ENCODE measurements around the gene C7orf25.
"Not testable (repeated sequence)": the region's sequence is repeated elsewhere in the genome, so short reads cannot be mapped to it uniquely, and the experiment has no call there.

Gene C7orf25

DNA sequence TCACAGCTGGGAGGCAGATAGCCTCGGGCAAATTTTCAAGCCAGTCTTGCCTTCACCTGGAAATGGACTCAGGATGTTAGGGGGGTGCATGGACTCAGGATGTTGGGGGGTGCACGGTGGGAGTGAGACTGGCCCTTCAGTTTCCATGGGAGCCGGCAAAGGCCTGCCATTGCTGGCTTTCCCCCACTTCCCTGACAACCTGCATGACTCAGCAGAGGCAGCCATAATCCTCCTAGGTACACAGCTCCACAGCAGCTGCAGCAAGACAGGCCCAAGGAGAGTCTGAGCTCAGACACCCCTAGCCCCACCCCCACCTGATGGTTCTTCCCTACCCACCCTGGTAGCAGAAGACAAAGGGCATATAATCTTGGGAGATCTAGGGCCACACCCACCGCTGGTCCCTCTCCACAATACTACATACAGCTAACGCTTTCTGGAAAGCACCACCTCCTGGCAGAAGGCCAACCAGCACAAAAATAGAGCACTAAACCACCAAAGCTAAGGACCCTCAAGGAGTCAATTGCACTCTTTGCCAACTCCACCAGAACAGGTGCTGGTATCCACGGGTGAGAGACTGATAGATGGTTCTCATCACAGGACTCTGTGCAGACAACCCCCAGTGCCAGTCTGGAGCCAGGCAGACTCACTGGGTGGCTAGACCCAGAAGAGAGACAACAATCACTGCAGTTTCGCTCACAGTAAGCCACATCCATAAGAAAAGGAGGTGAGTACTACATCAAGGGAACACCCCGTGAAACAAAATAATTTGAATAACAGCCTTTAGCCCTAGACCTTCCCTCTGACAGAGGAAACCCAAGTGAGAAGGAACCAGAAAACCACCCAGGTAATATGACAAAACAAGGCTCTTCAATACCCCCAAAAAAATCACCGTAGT lies 18.3 kb downstream of the C7orf25 start:
- Histone ChIP-seq H3K9ac (ENCODE audit: low read length) (no peak overlapping the region), H3K36me3 (ENCODE audit: control insufficient read depth, insufficient read depth, low read length) (no peaks in the 10 kb centered on the region), H3K9me3 (ENCODE audit: control insufficient read depth, low read length) (no peaks in the 10 kb centered on the region), H3K27me3 (ENCODE audit: control insufficient read depth, insufficient read depth, low read length) (no peaks in the 10 kb centered on the region), H3K4me1 (ENCODE audit: control insufficient read depth, insufficient read depth, low read length) (no peaks in the 10 kb centered on the region), H3K4me3 (ENCODE audit: low read length) (no peak overlapping the region)

GRCh38 chr7:42886893-42887505 lies 24.9 kb downstream of the C7orf25 start:
- no peaks in the 10 kb centered on the region for H3K4me1 ChIP-seq (ENCODE audit: control insufficient read depth, insufficient read depth, low read length)
- H3K27me3 ChIP-seq (ENCODE audit: control insufficient read depth, insufficient read depth, low read length) = no peaks in the 10 kb centered on the region
- no peak overlapping the region for H3K9ac ChIP-seq (ENCODE audit: low read length)
- no peaks in the 10 kb centered on the region for H3K9me3 ChIP-seq (ENCODE audit: control insufficient read depth, low read length)
- no peak overlapping the region for H3K4me3 ChIP-seq (ENCODE audit: low read length)
- H3K36me3 ChIP-seq (ENCODE audit: control insufficient read depth, insufficient read depth, low read length) = no peaks in the 10 kb centered on the region

GRCh38 chr7:42886129-42886528 lies 25.7 kb downstream of the C7orf25 start:
- Histone ChIP-seq H3K36me3 (ENCODE audit: control insufficient read depth, insufficient read depth, low read length) (no peaks in the 10 kb centered on the region), H3K9ac (ENCODE audit: low read length) (no peak overlapping the region), H3K4me3 (ENCODE audit: low read length) (no peak overlapping the region), H3K27me3 (ENCODE audit: control insufficient read depth, insufficient read depth, low read length) (no peaks in the 10 kb centered on the region), H3K9me3 (ENCODE audit: control insufficient read depth, low read length) (no peaks in the 10 kb centered on the region), H3K4me1 (ENCODE audit: control insufficient read depth, insufficient read depth, low read length) (no peaks in the 10 kb centered on the region)

DNA sequence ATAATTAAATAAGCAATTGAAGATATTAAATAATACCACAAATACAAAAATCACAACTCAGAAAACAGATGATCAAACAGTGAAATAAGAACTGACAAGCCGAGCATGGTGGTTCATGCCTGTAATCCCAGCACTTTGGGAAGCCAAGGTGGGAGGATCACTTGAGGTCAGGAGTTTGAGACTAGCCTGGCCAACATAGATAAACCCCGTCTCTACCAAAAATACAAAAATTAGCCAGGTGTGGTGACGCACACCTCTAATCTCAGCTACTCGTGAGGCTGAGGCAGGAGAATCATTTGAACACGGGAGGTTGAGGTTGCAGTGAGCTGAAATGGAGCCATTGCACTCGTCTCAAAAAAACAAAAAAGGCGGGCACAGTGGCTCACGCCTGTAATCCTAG lies 26.7 kb downstream of the C7orf25 start:
- H3K4me1 ChIP-seq (ENCODE audit: control insufficient read depth, insufficient read depth, low read length); H3K36me3 ChIP-seq (ENCODE audit: control insufficient read depth, insufficient read depth, low read length); H3K4me3 ChIP-seq (ENCODE audit: low read length); H3K9ac ChIP-seq (ENCODE audit: low read length); H3K27me3 ChIP-seq (ENCODE audit: control insufficient read depth, insufficient read depth, low read length); H3K9me3 ChIP-seq (ENCODE audit: control insufficient read depth, low read length): not testable (repeated sequence)

GRCh38 chr7:42883950-42884349 lies 27.9 kb downstream of the C7orf25 start:
- Histone ChIP-seq H3K4me3 (ENCODE audit: low read length) (no peak overlapping the region), H3K9me3 (ENCODE audit: control insufficient read depth, low read length) (no peaks in the 10 kb centered on the region), H3K27me3 (ENCODE audit: control insufficient read depth, insufficient read depth, low read length) (no peaks in the 10 kb centered on the region), H3K4me1 (ENCODE audit: control insufficient read depth, insufficient read depth, low read length) (no peaks in the 10 kb centered on the region), H3K9ac (ENCODE audit: low read length) (no peak overlapping the region), H3K36me3 (ENCODE audit: control insufficient read depth, insufficient read depth, low read length) (no peaks in the 10 kb centered on the region)

- H3K27me3 ChIP-seq (ENCODE audit: control insufficient read depth, insufficient read depth, low read length) = no peaks in the 10 kb centered on the region
- H3K9ac ChIP-seq (ENCODE audit: low read length) = no peak overlapping the region
- H3K36me3 ChIP-seq (ENCODE audit: control insufficient read depth, insufficient read depth, low read length) = no peaks in the 10 kb centered on the region
- no peaks in the 10 kb centered on the region for H3K4me1 ChIP-seq (ENCODE audit: control insufficient read depth, insufficient read depth, low read length)
- H3K4me3 ChIP-seq (ENCODE audit: low read length) = no peak overlapping the region
- no peaks in the 10 kb centered on the region for H3K9me3 ChIP-seq (ENCODE audit: control insufficient read depth, low read length)
Observed at GRCh38 chr7:42880392-42880791, 31.5 kb downstream of the C7orf25 start.

DNA sequence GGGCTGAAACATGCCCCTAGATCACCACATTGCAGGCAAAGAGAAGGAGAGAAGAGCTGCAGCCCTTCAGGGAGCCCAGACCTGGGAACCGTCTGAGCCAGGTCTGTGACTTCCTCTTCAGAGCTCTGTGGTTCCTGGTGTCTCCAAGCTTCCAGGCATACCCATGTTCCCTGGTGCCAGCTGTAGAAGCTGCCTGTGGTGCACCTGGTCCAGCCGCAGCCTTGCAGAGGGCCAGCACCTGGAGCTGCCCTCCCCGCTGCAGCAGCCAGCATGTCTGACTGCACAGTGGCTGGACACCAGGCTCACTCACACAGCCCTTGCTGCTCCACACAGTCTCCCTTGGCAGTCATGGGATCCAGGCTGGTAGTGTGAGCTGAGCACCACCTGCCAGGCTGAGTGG lies 33.6 kb downstream of the C7orf25 start:
- H3K4me1 ChIP-seq (ENCODE audit: control insufficient read depth, insufficient read depth, low read length) = no peaks in the 10 kb centered on the region
- no peak overlapping the region for H3K9ac ChIP-seq (ENCODE audit: low read length)
- H3K36me3 ChIP-seq (ENCODE audit: control insufficient read depth, insufficient read depth, low read length) = no peaks in the 10 kb centered on the region
- no peaks in the 10 kb centered on the region for H3K9me3 ChIP-seq (ENCODE audit: control insufficient read depth, low read length)
- H3K27me3 ChIP-seq (ENCODE audit: control insufficient read depth, insufficient read depth, low read length) = no peaks in the 10 kb centered on the region
- H3K4me3 ChIP-seq (ENCODE audit: low read length) = no peak overlapping the region

- Histone ChIP-seq H3K36me3 (ENCODE audit: control insufficient read depth, insufficient read depth, low read length) (no peaks in the 10 kb centered on the region), H3K4me1 (ENCODE audit: control insufficient read depth, insufficient read depth, low read length) (no peaks in the 10 kb centered on the region), H3K4me3 (ENCODE audit: low read length) (no peak overlapping the region), H3K9me3 (ENCODE audit: control insufficient read depth, low read length) (no peaks in the 10 kb centered on the region), H3K27me3 (ENCODE audit: control insufficient read depth, insufficient read depth, low read length) (no peaks in the 10 kb centered on the region), H3K9ac (ENCODE audit: low read length) (no peak overlapping the region)
Observed at GRCh38 chr7:42877862-42878261, 34.0 kb downstream of the C7orf25 start.

DNA sequence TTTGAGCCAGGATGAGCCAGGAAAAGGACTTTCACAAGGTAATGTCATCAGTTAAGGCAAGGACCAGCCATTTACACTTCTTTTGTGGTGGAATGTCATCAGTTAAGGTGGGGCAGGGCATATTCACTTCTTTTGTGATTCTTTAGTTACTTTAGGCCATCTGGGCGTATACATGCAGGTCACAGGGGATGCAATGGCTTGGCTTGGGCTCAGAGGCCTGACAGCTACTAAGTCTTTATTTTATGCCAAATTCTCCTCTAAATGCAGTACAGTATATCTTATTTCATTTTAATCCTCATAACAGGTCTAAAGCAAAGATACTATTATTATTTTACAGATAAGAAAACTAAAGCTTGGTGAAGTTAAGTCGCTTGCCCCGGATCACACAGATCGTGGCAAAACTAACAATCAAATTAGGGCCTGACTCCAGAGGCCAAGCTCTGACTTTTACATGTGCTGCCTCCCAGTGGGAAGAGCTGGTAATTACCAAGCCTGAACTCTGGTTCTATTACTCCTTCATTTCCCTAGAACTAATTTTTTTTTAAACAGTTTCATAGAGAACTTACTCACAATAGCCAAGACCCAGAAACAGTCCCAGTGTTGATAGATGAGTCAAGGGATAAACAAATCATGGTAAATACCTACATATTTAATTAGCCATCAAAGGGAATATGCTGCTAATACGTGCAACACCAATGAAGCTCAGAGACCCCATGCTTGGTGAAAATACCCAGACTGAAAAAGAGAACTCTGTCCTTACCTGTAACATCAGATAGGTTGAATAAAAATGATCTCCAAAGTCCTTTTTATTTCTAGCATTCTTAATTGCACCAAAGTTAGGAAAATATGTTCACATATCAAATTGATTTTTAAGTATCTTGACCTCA lies 35.4 kb downstream of the C7orf25 start:
- no peaks in the 10 kb centered on the region for H3K36me3 ChIP-seq (ENCODE audit: control insufficient read depth, insufficient read depth, low read length)
- no peaks in the 10 kb centered on the region for H3K27me3 ChIP-seq (ENCODE audit: control insufficient read depth, insufficient read depth, low read length)
- H3K9me3 ChIP-seq (ENCODE audit: control insufficient read depth, low read length) = no peaks in the 10 kb centered on the region
- no peak overlapping the region for H3K9ac ChIP-seq (ENCODE audit: low read length)
- no peak overlapping the region for H3K4me3 ChIP-seq (ENCODE audit: low read length)
- H3K4me1 ChIP-seq (ENCODE audit: control insufficient read depth, insufficient read depth, low read length) = no peaks in the 10 kb centered on the region

GRCh38 chr7:42869131-42870020 lies 42.5 kb downstream of the C7orf25 start:
- Histone ChIP-seq H3K4me3 (ENCODE audit: low read length) (no peak overlapping the region), H3K9me3 (ENCODE audit: control insufficient read depth, low read length) (no peaks in the 10 kb centered on the region), H3K36me3 (ENCODE audit: control insufficient read depth, insufficient read depth, low read length) (no peaks in the 10 kb centered on the region), H3K9ac (ENCODE audit: low read length) (no peak overlapping the region), H3K4me1 (ENCODE audit: control insufficient read depth, insufficient read depth, low read length) (no peaks in the 10 kb centered on the region), H3K27me3 (ENCODE audit: control insufficient read depth, insufficient read depth, low read length) (no peaks in the 10 kb centered on the region)

- H3K36me3 ChIP-seq (ENCODE audit: control insufficient read depth, insufficient read depth, low read length) = no peaks in the 10 kb centered on the region
- no peak overlapping the region for H3K9ac ChIP-seq (ENCODE audit: low read length)
- H3K9me3 ChIP-seq (ENCODE audit: control insufficient read depth, low read length) = no peaks in the 10 kb centered on the region
- H3K4me3 ChIP-seq (ENCODE audit: low read length) = no peak overlapping the region
- H3K4me1 ChIP-seq (ENCODE audit: control insufficient read depth, insufficient read depth, low read length) = no peaks in the 10 kb centered on the region
- no peaks in the 10 kb centered on the region for H3K27me3 ChIP-seq (ENCODE audit: control insufficient read depth, insufficient read depth, low read length)
Observed at GRCh38 chr7:42868480-42868879, 43.4 kb downstream of the C7orf25 start.
